Activated naive CD8-positive, alpha-beta T cell treated with anti-CD3 and anti-CD28 coated beads for 36 hours (primary cell): ENCODE data around the gene KLHL29. TPM values are rescaled to one million over a fixed set of nuclear protein-coding genes. Genes with fewer than 3 reads are reported as not detected.

Source experiments
- DNase-seq: peaks from one replicate; pipeline ENCODE4 v3.0.0; 2021
- H3K27ac Mint-ChIP-seq: one replicate; pipeline ENCODE4 v1.8.0; 2022; ENCODE audit warnings: mild to moderate bottlenecking, moderate library complexity, mixed read lengths
- H3K27me3 Mint-ChIP-seq: one replicate; pipeline ENCODE4 v1.8.0; 2022; ENCODE audit warnings: mild to moderate bottlenecking, mixed read lengths
- H3K36me3 Mint-ChIP-seq: one replicate; pipeline ENCODE4 v1.8.0; 2021; ENCODE audit warnings: mild to moderate bottlenecking, mixed read lengths
- H3K4me1 Mint-ChIP-seq: one replicate; pipeline ENCODE4 v1.8.0; 2021; ENCODE audit warnings: mixed read lengths
- H3K4me3 Mint-ChIP-seq: one replicate; pipeline ENCODE4 v1.8.0; 2022; ENCODE audit warnings: mild to moderate bottlenecking, moderate library complexity, mixed read lengths
- H3K9me3 Mint-ChIP-seq: one replicate; pipeline ENCODE4 v1.8.0; 2022; ENCODE audit warnings: mixed read lengths
- total RNA-seq, 2 experiments: library from RNA; stranded (reverse); gene quantifications; one replicate each; pipeline ENCODE4 v1.2.3, GENCODE V29; 2021

The KLHL29 gene
- total RNA-seq, 2 experiments from 2014 or later: 1.2 to 1.5 TPM

DNA sequence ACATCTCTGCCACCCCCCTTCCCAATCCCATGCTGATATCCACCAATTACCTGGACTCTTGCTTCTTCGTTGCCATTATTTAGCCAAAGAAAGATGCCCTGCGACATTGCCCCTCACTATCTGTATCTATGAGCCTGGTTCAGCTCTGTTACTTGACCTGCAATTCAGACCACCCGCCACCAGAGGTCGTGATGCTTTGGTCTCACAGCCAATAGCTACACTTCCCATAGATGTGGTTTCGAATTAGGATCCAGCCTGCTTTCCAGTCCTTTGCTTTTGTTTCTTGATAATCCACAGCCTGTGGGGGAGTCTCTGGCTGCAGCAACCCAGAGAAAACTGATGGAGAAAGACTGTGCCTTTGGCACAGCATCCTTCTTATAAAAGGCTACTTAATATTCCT is 239.4 kb downstream of the KLHL29 start:
- Mint-ChIP-seq H3K27me3 (no peaks in the 10 kb centered on the region), H3K9me3 (peaks cover 9% of the 10 kb centered on the region), H3K27ac (no peak overlapping the region), H3K4me1 (no peaks in the 10 kb centered on the region), H3K4me3 (no peak overlapping the region), H3K36me3 (peaks cover 3% of the 10 kb centered on the region)
- peak; percentile 20 for DNase-seq

- Mint-ChIP-seq H3K27me3 (no peaks in the 10 kb centered on the region), H3K4me3 (no peak overlapping the region), H3K4me1 (no peaks in the 10 kb centered on the region), H3K27ac (no peak overlapping the region), H3K9me3 (peaks cover 9% of the 10 kb centered on the region), H3K36me3 (peaks cover 3% of the 10 kb centered on the region)
- no peak for DNase-seq
Measured at GRCh38 chr2:23624915-23625314, 239.9 kb downstream of the KLHL29 start.

- peaks cover 3% of the 10 kb centered on the region for H3K36me3 Mint-ChIP-seq
- no peak overlapping the region for H3K4me3 Mint-ChIP-seq
- H3K4me1 Mint-ChIP-seq: no peaks in the 10 kb centered on the region
- peaks cover 9% of the 10 kb centered on the region for H3K9me3 Mint-ChIP-seq
- H3K27me3 Mint-ChIP-seq: no peaks in the 10 kb centered on the region
- DNase-seq: no peak
- H3K27ac Mint-ChIP-seq: no peak overlapping the region
Measured at GRCh38 chr2:23625726-23626125, 240.7 kb downstream of the KLHL29 start.

DNA sequence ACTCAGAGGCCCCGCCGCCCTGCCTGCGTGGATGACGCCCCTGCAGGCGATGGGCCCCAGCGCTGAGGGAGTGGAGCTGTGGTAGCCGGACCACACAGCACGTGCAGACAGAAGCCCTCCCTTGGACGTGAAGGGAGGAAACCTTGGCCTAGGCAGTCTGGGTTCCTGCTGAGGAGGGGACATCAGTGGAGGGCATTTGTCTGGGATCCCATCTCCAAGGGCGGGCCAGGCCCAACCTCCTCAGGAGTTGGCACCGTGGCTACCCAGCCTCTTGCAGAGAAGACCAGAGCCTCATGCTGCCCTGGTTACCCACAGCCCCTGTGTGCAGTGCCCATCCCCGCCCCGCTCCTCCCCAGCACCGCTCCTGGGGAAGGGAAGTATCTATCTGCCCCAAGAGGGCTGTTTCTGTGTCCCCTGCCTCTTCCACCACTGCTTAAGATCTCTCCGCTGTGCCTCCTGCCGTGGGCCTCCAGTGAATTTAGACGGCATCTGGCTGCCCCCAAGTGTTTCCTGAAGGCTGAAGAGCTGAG is 241.8 kb downstream of the KLHL29 start:
- peaks cover 9% of the 10 kb centered on the region for H3K9me3 Mint-ChIP-seq
- DNase-seq: no peak
- H3K4me1 Mint-ChIP-seq: no peaks in the 10 kb centered on the region
- H3K27ac Mint-ChIP-seq: no peak overlapping the region
- H3K4me3 Mint-ChIP-seq: no peak overlapping the region
- H3K36me3 Mint-ChIP-seq: peaks cover 3% of the 10 kb centered on the region
- no peaks in the 10 kb centered on the region for H3K27me3 Mint-ChIP-seq

- peaks cover 3% of the 10 kb centered on the region for H3K36me3 Mint-ChIP-seq
- H3K4me3 Mint-ChIP-seq: no peak overlapping the region
- no peaks in the 10 kb centered on the region for H3K4me1 Mint-ChIP-seq
- no peak for DNase-seq
- peaks cover 9% of the 10 kb centered on the region for H3K9me3 Mint-ChIP-seq
- no peak overlapping the region for H3K27ac Mint-ChIP-seq
- H3K27me3 Mint-ChIP-seq: no peaks in the 10 kb centered on the region
Measured at GRCh38 chr2:23627236-23628009, 242.4 kb downstream of the KLHL29 start.

DNA sequence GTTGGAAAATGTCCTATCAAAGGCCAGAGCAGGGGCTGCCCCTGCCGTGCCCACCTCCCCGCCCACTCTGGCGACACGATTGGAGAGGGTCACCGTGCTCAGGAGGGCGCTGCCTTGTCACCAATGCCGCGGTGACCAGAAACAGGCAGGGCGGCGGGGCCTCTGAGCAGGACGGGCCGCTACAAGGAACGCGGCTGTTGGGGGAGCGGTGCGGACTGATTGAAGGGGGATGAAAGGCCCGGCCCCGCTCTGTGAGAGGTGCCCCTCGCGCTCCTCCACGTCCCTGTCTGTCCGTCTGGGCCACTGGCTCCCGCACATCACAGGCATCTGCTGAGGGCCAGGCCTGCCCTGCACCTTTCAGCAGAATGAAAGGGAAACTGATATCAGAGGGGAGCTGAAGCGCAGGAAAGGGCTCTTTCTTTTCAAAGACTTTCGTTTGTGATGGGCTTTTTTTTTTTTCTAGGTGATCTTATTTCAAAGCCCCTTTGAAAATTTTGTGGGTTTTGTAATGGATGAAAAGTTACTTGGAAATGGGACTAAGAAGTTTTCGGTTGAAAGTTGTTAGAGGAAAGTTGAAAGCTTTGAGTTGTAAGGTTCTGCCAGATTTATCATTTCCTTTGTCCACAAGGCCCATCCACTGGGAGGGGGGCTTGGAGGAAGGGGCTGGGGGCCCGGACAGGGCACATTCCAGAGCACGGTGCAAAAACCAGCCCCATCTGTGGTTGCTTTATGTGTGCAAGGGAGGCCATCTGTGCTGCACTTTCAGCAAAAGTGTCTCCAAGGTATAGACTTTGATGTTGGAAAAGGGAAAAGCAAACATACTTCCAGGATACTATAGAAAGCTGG is 244.2 kb downstream of the KLHL29 start:
- Mint-ChIP-seq H3K27ac (no peak overlapping the region), H3K9me3 (peaks cover 4% of the 10 kb centered on the region), H3K4me3 (no peak overlapping the region), H3K36me3 (no peaks in the 10 kb centered on the region), H3K4me1 (no peaks in the 10 kb centered on the region), H3K27me3 (no peaks in the 10 kb centered on the region)
- no peak for DNase-seq

DNA sequence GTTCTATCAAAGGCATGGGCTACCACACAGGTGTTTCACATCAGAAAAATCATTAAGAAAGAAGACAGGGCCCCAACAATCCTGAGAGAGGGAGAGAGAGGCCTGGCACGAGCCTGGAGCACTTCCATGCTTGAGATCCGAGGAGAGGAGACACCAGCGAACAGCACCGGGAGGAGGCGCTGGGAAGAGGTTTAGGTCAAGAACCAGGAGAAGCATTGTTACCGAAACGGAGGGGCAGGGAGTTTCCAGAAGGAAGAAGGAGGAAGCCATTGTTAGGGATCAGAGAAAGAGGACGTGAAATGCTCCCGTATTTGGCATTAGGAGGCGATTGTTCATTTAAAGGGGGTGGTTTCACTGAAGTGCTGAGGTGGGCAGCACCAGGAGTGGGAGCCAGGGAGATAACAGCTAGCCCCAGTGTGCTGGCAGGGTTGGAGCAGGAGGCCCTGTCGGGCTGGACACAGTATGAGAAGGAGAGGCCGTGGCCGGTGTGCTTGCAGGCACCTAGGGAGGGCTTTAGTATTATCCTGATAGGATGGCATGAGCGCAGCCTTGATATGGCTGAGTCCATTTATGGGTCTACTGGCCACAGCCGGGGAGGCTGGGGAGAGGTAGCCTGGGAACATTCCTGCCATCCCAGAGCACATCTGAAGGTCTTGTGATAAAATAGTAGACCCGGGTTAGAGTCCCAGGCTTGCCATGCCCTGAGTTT is 244.9 kb downstream of the KLHL29 start:
- no peak overlapping the region for H3K4me3 Mint-ChIP-seq
- H3K27ac Mint-ChIP-seq: no peak overlapping the region
- H3K36me3 Mint-ChIP-seq: no peaks in the 10 kb centered on the region
- no peaks in the 10 kb centered on the region for H3K9me3 Mint-ChIP-seq
- DNase-seq: no peak
- H3K4me1 Mint-ChIP-seq: no peaks in the 10 kb centered on the region
- no peaks in the 10 kb centered on the region for H3K27me3 Mint-ChIP-seq

GRCh38 chr2:23630961-23631360 is 246.0 kb downstream of the KLHL29 start:
- Mint-ChIP-seq H3K4me3 (no peak overlapping the region), H3K4me1 (no peaks in the 10 kb centered on the region), H3K27ac (no peak overlapping the region), H3K9me3 (no peaks in the 10 kb centered on the region), H3K36me3 (no peaks in the 10 kb centered on the region), H3K27me3 (no peaks in the 10 kb centered on the region)
- DNase-seq: no peak

DNA sequence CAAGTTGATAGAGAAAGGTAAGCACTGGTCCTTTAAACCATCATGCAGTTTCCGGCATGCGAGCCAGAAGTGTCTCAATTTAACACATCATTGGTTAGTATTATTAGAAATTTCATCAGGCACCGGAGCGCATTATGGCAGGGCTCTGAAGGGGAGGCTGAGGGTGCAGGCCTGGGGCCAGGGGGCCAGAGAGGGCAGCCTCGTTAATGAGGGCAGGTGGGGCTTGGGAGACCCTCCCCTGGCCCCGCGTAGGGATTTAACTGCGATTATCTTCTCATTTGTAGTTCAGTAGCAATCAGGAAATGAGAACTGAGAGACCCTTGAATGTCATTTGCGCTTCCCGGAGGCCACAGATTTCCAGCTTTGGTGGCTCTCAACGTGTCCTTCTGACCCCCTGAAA is 246.4 kb downstream of the KLHL29 start:
- no peak overlapping the region for H3K4me3 Mint-ChIP-seq
- DNase-seq: no peak
- no peaks in the 10 kb centered on the region for H3K27me3 Mint-ChIP-seq
- H3K4me1 Mint-ChIP-seq: no peaks in the 10 kb centered on the region
- no peaks in the 10 kb centered on the region for H3K9me3 Mint-ChIP-seq
- H3K27ac Mint-ChIP-seq: no peak overlapping the region
- no peaks in the 10 kb centered on the region for H3K36me3 Mint-ChIP-seq

GRCh38 chr2:23632386-23632785 is 247.4 kb downstream of the KLHL29 start:
- Mint-ChIP-seq H3K27me3 (no peaks in the 10 kb centered on the region), H3K4me1 (no peaks in the 10 kb centered on the region), H3K4me3 (no peak overlapping the region), H3K9me3 (no peaks in the 10 kb centered on the region), H3K36me3 (no peaks in the 10 kb centered on the region), H3K27ac (no peak overlapping the region)
- no peak for DNase-seq

- Mint-ChIP-seq H3K4me1 (no peaks in the 10 kb centered on the region), H3K27ac (no peak overlapping the region), H3K27me3 (no peaks in the 10 kb centered on the region), H3K4me3 (no peak overlapping the region), H3K9me3 (no peaks in the 10 kb centered on the region), H3K36me3 (no peaks in the 10 kb centered on the region)
- DNase-seq: no peak
Measured at GRCh38 chr2:23632831-23633395, 247.9 kb downstream of the KLHL29 start.

- no peak overlapping the region for H3K27ac Mint-ChIP-seq
- H3K36me3 Mint-ChIP-seq: no peaks in the 10 kb centered on the region
- H3K4me3 Mint-ChIP-seq: no peak overlapping the region
- H3K4me1 Mint-ChIP-seq: no peaks in the 10 kb centered on the region
- H3K9me3 Mint-ChIP-seq: no peaks in the 10 kb centered on the region
- no peaks in the 10 kb centered on the region for H3K27me3 Mint-ChIP-seq
- DNase-seq: no peak
Measured at GRCh38 chr2:23633966-23634365, 249.0 kb downstream of the KLHL29 start.

DNA sequence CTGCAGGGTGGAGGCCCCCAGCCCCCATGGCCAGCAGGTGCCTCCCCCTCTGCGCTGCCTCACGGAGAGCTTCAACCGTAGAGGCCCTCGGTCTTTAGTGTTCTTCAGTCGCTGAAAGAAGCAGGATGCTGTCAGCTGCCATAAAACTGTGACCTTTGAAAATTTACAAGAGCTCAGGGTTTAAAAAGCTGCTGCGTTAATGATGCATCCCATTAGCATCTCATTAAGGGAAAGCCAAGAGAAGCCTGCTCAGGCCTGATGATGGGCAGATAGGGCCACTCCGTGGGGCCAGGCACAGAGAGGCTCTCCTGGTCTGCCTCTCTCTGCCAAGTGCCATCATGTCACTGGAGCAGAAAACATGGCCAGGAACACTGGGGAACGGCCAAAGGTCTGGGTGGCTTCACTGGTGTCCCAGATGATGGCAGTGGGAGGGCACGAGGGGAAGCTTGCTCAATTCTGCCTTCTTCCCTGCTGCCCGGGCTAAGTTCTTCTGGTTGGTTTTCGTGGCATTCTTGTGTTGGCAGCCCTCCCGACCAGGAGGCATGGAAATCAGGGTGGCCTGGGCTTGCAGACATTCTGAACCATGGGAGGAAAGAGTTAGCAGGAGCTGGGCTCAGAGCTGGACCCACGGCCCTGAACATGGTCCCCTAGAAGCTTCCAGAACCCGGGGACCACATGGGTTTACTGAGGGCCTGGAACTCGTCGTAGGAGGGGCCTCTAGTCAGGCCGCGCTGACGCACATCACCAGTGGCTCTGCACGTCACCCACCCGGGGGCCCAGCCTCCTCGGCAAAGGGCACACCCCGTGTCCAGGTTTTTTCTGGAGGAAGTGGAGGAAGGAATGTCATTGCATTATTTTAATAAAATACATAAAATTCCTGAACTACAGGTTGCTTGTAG is 250.7 kb downstream of the KLHL29 start:
- no peaks in the 10 kb centered on the region for H3K27me3 Mint-ChIP-seq
- H3K27ac Mint-ChIP-seq: no peak overlapping the region
- no peak overlapping the region for H3K4me3 Mint-ChIP-seq
- no peaks in the 10 kb centered on the region for H3K36me3 Mint-ChIP-seq
- DNase-seq: no peak
- no peaks in the 10 kb centered on the region for H3K4me1 Mint-ChIP-seq
- no peaks in the 10 kb centered on the region for H3K9me3 Mint-ChIP-seq

DNA sequence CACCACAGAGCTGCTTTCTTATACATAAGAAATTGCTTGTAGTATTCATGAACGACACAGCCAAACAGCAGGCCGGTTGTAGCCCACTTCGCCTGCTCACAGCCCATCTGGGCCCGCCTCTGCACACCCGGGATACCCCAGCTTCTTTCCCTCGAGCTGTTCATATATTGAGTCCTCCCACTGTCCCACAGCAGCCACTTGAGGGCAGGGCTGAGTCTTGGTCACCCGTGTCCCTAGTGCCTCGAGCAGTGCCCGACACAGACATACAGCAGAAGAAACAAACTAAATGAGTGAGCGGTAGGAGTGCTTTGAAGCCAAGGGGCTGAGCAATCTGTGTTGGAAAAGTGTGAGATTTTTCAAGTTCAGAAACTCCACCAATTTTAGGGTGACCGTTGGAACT is 251.4 kb downstream of the KLHL29 start:
- Mint-ChIP-seq H3K27ac (no peak overlapping the region), H3K4me1 (no peaks in the 10 kb centered on the region), H3K9me3 (no peaks in the 10 kb centered on the region), H3K36me3 (no peaks in the 10 kb centered on the region), H3K4me3 (no peak overlapping the region), H3K27me3 (no peaks in the 10 kb centered on the region)
- no peak for DNase-seq
